Glomerular visceral epithelial cell (primary cell): ENCODE data around the gene CELSR1.
"Not testable (repeated sequence)": the region's sequence is repeated elsewhere in the genome, so short reads cannot be mapped to it uniquely, and the experiment has no call there.

Experiments used
- DNase-seq: peaks from one replicate; pipeline ENCODE4 v3.0.0-alpha.2; 2016; ENCODE audit errors: extremely low spot score

CELSR1 gene

DNA sequence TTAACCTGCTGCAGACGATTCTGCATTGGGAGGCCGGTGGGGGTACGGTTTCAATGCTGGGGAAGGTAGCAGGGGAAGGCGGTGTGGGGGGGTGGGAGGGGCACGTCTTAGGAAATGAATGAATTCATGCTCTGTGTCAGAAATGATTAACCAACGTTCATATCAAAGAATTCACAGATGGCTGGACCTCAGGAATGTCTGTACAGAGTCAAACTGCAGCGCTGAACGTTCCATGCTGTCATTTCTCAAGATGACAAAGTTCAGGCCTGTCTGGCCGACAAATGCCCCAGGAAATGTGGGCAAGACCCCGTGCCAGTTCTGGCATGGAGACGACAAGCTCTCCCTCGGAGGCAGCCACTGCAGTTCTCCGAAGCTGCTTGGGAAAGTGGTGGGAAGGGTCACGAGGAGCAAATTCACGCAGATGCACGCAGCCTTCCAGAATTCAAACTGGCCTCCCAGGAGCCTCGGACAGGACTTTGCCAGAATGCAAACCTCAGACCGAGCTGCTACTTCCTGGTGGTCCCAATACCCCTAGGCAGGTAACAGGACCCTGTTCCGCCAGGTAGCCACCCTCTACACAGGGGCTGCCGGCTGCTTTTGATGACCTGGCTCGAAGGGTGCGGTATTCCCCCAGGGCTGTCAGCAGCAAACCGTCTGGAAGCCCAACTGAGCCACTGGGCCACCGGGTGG lies 120.4 kb downstream of the CELSR1 start:
- peak; percentile 88 for DNase-seq

DNA sequence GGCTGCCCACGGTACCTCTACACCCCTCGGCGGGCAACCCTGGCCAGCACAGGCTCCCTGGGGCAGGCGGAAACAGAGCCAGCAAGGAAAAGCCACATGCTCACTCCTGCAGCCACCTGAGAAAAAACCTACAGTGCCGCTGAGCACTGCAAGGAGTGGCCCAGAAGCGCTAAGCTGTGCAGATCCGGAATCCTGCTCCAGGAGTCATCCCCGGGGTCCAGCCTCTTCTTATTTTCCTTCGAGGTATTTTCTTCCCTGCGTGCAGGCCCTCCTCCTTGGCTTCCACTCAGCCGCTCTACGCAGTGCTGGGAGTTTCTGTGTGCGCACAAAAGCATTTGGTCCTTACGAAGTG lies 120.9 kb downstream of the CELSR1 start:
- peak; percentile 82 for DNase-seq

DNA sequence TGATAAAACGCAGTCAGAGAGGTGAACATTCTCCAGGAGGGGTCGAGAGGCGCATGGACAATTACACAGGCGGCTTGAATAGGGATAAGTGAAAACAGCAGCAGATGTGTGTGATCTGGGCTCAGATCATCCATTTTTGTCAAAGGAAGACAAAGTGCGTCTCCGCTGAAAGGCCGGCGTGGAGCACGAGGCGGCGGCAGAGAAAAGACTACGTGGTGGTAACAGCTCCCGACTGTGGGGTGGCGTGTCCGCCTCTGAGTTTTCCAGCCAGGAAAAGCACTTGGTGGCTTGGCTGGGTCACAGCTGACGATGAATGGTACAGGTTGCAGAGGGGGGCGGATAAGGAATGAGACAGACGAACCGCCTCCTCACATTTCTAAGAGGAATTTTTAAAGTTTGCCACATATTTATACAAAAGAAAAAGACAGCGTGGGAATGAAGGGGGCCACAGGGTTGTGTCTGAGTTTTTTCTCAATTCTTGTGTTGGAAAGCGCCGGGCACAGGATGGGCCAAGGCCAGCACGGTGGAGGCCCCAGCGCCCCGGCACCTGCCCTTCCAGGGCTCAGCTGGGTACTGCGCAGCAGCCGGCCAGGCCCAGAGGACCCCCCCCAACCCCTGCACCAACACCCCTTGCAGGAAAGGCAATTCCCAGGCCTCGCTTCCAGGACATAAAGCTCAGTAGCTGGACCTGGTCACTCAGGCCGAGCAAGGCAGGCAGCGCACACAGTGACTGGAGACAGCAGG lies 121.5 kb downstream of the CELSR1 start:
- peak; percentile 29 for DNase-seq

DNA sequence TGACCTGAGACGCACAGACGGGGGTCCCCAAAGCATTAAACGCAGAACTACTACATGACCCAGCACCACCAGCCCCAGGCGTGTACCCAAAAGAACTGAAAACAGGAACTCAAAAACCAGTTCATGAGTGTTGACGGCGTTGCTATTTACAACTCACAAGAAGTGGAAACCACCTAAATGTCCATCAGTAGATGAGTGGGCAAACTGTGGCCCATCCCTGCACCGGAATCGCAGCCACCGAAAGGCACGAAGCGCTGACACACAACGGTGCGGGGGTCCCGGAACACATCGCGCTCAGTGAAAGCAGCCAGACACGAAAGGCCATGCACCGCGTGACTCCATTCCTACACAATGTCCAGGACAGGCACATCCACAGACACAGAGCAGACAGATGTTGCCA lies 122.7 kb downstream of the CELSR1 start:
- DNase-seq: no peak

DNA sequence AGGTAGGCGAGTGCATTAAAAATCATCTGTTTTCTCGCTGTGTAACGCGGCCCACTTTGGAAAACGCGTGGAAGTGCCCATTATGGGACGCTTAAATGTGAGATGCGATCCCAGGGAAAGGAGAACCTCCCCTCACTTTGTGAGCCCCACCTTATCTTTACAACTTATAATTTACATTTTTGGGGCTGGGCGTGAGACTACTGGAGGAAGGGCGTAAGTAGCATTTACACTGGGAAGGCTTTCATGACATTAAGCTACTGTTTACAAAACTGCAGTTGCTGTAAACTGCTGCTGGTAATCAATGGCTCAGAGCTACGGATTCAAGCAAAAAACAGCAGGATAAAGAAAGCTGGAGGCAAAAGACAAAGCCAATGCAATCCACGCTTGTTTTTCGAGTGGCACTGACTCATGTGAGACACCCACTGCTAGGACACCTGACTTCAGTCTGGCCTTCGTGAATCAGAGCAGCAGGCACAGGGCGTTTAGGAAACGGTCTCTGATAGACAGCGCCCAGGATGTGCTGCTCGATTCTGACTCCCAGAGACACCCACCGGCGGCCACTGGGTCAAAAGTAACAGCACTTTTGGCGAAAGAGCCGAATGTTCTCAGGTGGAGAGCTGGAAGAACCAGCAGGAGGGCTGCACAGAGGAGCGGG lies 123.6 kb downstream of the CELSR1 start:
- no peak for DNase-seq

DNA sequence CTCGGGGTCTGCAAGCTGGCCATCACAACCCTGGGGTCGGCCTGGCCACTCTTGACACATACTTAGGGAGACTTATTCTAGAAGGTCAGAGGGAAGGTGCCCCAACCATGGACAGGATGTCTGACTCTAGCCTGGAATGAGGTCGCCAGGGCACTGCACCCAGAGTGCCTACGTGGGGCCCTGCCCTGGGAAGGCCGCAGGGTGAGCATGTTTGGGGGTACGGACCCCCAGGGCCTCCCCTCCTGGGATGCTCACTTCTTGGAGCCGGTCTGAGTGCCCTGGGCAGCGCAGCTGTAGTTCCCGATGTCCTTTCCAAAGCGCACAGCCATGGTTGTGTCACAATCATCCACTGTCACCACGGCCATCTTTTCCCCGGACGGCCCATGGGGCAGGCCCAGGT lies 126.1 kb downstream of the CELSR1 start:
- DNase-seq: no peak

DNA sequence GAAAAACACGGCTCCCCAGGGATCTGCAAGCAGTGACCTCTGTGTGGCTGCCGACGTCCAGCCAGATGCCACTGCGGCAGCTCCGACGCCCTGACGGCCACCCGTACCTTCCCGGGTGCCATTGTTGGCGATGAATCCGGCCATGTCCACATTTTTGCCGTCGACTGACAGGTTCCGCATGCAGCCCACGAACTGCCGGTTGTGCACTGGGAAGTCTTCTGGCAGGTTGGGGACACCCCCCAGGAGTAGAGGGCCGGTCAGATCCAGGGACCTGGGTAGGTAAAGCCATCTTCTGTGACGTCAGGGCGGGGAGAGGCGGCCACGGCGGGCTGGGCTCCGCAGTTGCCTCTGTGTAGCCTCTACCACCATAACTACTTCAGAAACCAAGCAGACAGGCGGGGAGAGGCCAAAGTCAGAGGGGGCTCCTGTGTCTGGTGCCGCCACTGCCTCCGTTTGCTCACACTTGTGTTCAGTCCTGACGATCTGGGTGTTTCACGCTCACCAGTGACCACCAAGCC lies 127.1 kb downstream of the CELSR1 start:
- DNase-seq: no peak

DNA sequence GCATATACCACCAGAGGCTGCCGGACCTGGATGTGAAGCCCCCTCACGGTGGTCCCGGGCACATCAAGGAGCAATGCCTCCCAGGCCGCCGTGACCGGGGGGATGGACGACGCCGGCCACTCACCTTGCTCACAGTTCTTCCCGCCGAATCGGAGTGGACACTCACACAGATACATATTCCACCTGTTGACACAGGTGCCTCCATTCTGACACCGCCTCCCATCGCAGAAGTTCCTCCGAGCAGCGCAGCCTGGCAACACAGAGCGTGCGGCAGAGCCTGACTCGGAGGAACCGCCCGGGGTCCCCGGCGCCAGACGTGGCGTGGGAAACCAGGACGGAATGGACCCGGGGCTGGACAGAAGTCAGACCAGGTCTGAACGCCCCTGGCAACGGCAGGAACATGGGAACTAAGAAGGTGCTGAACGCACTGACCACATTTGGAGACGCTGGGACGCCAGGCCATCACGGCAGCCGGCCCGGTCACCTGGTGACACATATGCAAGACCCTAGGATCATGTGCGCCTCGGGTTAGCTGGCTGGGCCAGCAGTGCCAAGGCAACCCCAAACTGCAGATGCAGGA lies 127.7 kb downstream of the CELSR1 start:
- no peak for DNase-seq

DNA sequence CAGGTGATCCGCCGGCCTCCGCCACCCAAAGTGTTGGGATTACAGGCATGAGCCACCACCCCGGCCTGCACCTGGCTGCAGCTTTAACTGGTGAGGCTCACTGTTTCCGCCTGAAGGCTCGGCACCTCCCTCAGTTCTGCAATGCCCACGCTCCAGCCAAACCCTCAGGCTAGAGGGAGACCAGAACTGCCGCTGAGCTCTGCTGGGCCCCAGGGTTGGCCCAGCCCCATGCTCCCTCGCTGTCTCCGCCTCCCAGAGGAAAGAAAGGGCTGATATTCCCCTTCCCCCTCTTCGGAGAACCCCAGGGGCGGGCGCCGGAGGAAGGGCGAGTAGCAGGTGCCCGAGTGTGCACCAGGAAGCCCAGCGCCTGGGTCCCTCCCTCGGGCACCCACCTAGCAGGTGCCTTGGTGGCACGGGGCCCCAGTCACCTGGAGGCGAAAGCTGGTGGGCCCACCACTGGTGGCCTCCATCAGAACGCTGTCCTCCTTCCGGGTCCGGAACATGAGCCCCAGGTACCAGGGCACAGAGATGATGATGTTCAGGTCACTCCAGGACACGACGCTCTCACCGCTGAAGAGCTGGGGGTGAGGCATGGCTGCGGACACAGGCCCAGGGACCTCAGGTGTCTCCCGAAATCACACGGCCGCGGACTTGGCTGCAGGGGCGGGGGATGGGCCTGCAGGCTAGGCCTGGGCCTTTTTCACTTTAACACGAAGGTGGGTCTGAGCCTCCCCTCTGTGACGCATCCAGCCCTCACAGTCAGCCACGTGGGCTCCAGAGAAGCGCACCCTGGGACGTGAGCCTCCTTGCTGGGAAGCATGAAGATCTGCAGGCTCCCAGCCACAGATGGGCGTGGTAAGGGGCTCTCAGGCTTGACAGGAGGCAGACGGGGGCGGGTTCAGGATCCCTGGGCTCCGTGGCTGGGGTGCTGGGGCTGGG lies 128.6 kb downstream of the CELSR1 start:
- no peak for DNase-seq

DNA sequence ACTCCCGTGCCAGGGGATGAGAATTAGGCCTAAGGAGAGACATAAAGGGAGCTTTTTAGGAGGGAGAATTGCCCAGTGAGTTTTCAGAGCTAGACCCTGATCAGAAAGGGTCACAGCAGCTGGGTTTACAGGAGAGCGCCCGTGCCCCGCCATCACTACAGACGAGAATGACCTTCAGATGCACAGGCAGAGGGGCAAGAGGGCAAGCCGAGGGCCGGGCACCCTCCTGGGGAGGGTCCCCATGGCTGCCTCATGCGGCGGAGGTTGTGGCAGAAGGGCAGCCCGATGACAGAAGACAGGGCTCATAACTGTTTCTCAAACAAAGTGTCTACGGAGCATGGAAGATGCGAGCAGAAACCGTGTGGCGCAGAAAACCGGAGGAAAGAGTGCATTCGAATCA lies 129.7 kb downstream of the CELSR1 start:
- no peak for DNase-seq

DNA sequence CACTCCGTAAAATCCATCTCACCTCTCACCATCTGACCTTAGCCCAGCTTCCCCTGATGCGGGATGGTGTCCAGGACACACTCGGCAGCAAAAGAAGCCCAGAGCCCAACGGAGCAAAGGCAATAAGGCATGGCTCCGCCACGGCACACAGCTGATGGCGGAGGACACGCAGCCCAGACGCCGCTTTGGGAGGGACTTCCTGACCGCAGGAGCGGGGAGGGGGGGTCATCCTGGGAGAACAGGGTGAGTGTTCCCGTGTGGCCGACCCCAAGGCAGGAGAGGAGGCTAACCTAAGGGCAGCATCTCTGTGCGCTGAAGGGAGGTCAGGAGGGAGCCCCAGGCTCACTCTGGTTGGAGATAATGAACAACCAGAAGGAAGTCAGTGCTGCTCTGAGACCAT lies 130.6 kb downstream of the CELSR1 start:
- DNase-seq: no peak

DNA sequence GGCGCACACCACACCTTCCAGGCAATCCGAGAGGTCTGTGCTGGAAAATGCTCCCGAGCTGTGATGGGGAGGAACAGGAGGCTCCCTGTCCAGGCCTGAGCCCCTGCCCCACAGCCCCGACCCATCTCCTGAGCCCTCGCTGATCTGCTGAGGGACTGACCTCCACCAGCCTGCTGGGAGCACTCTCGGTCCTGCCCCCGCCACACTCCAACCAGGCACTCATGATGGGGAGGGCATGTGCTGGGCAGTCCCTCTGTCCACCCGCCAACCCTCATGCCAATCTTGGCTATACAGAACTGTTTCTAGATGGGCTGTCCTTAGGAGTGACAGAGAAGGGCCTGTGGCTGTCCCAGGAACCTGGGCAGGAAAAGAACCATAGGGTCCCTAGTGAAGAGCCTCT lies 131.1 kb downstream of the CELSR1 start:
- no peak for DNase-seq

DNA sequence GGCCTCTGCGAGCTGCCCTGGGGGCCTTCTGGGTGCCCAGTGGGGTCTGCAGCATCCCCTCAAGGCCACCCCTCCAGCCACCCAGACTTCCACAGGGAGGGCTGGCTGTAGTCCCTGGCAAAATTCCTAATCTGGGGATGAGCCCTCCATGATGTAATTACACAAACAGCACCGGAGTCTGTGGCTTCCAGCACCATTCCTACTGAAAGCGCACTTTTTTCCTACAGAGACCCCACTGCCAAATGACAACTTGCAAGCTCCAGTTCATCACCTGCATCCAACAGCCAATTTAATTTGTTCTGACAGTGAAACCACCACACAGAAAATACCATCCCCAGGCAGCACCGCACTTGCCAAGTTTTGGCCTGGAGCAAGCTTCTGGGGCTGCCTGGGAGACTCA lies 131.5 kb downstream of the CELSR1 start:
- DNase-seq: no peak

DNA sequence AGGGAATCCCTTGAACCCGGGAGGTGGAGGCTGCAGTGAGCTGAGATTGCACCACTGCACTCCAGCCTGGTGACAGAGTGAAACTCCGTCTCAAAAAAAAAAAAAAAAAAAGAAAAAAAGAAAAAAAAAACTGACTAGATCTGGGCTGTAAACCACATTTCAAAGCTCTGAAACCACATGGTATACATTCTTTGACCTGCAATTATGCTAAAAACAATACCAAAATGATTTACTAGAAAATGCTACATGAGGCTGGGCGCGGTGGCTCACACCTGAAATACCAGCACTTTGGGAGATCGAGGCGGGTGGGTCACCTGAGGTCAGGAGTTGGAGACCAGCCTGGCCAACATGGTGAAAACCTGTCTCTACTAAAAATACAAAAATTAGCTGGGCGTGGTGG lies 133.5 kb downstream of the CELSR1 start:
- DNase-seq: not testable (repeated sequence)

DNA sequence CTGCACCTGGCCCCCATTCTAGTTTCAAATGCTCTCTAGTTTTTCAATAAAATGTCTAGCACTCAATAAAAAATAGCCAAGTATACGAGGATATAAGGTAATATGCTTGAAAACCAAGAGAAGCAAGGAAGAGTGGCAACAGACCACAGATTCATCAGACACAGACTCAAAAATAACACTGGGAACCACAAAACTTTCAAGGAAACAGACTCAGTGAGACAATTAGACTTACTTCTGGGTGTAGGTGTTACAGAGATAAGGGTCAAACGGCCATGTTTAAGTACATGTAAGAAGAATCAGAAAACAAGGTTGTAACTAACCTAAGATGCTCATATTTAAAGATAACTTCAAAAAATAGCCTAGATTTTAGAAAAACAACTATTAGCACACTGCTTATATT lies 134.9 kb downstream of the CELSR1 start:
- DNase-seq: no peak

DNA sequence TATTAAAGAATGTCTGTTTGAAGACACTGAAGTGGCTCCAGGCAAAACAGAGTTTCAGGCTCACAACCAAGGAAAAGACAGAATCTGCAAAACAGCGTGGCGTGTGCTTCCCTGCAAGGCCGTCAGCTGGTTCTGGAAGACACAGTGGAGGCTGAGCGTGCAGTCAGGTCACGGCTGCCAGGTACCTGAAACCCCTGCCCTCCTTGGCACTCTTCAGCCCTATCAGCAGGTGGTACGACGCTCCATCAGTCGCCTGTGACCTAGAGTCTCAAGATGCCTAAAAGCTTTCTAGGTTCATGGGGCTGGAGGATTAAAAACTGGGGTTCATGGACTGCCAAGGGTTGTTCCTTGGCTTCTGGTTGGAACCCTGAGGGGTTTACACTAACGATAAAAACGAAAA lies 136.1 kb downstream of the CELSR1 start:
- DNase-seq: no peak

DNA sequence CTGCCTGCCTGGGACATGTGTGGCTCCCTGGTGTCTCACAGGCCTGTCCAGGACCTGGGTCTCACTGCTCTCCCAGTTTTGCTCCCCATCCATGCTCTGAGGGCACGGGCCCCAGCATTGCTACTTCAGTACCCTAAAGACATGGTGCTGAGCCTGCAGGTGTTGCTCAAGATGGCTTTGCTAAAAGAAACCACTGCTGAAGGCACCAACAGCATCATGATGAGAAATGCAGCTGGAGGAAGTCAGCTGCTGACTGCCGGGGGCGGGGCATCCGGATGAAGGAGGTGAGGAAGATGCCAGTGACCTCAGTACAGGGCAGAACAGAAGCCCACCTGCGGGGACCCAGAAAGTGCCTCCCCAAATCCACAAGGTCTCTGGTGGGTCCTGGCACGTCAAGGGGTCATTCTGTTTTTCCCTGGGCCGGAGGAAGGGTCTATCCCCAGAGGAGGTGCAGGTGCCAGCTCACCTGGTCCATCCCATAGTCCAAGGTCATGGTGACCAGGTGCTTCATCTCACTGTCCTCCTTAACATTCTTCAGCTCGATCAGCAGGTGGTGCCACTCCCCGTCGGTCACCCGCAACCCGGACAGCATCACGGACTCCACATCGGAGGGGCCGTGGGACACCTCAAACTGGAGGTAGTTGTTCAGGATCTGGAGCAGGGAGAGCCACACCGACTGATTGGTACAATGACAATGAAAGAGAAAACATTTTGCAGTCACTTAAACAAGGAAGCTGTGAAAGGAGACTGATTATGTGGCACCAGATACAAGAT lies 138.0 kb downstream of the CELSR1 start:
- no peak for DNase-seq

DNA sequence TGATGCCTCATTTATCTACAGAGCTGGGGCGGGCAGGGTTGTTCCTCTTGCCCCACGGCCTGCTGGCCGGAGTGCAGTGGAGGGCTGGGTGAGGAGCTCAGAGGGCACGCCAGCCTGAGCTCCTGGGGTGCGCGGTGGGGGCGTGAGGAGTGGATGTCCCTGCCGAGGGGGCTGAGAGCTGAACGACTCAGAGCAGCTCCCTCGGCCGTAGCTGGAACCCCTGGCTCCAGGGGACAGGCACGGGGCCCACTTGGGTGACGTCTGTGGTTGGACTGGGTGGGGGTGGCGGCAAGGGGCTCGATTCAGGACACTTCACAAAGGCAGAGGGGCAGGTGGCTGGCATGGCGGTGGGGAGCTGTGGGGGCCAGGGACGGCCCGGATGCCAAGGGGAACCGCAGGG lies 139.5 kb downstream of the CELSR1 start:
- DNase-seq: no peak

DNA sequence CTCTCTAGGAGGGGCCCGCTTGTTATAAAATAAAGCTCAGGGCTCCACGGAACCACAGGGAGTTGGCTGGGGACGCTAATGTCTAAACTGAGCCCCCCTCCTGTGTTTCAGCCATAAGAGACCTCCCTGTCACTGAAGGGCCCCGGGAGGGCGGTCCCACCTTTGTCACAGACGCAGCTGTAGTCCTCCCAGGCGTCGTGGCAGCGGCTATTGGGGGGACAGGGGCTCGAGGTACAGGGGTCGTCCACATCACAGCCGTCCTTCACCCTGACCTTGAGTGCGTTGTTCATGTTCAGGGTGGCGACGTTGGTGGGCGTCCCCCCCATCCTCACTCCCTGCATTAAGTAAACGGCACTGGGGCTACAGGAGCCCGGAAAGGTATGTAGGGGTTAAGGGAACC lies 139.9 kb downstream of the CELSR1 start:
- DNase-seq: no peak

DNA sequence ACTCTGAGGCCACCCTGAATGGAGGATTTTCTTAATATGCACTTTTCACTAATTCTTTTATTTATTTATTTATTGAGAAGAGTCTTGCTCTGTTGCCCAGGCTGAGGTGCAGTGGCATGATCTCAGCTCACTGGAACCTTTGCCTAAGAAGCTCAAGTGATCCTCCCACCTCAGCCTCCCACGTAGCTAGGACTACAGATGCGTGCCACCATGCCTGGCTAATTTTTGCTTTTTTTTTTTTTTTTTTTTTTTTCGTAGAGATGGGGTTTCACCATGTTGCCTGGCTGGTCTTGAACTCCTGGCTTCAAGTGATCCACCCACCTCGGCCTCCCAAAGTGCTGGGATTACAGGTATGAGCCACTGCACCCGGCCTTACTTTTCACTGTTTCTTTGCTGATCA lies 140.4 kb downstream of the CELSR1 start:
- DNase-seq: not testable (repeated sequence)

DNA sequence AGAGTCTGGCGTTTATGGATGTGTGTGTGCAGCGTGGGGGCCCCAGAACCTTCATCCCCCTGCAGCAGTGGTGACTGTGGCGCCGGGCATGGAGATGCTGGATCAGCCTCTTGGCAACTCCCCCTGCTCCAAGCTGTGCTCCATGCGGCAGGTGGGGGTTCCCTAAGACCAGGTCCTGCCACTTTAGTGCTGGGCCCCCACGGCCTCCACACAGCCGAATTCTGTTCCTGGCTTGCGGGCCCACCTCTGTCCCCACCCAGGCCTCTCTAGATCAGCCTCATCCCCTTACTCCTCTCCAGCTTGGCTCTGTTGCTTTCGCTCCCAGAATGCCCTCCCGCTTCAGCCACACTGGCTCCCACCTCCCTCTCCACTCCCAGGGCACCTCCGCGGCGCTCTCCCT lies 142.3 kb downstream of the CELSR1 start:
- DNase-seq: no peak
